ENCODE results near the gene ANKRD66.

DNA sequence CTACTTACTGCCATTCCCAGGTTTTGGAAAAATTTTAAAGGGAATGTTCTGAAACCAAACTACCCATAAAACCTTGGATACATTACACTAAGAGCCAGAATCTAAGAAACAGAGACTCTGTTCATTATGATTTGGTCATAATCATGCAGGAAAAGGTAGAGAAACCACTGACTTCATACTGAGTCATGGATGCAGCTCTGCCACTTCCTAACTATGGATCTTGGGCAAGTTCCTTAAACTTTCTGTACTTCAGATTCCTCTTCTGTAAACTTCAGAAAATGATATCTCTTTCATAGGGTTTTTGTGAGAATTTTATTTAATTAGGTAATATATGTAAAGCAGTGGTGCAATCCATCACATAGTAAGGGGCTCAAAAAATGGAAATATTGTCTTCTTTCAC lies 31.6 kb upstream of the ANKRD66 start:
- TF ChIP-seq CTCF (conservative IDR thresholded peaks at IDR 0.05; ENCODE audit: low read depth, low read length) (no peak), CEBPB (IDR thresholded peaks at IDR 0.05; ENCODE audit: low read depth, low read length) (no peak), NFE2L2 (IDR thresholded peaks at IDR 0.05; ENCODE audit: low read depth, low read length) (no peak), POLR2A (IDR thresholded peaks at IDR 0.05; ENCODE audit: low read depth, low read length) (no peak), SMC3 (IDR thresholded peaks at IDR 0.05; ENCODE audit: low read depth, low read length) (no peak), RCOR1 (IDR thresholded peaks at IDR 0.05; ENCODE audit: insufficient replicate concordance, low read length) (no peak), RFX5 (IDR thresholded peaks at IDR 0.05; ENCODE audit: low read depth, low read length) (no peak), MXI1 (IDR thresholded peaks at IDR 0.05; ENCODE audit: borderline replicate concordance, low read depth, low read length) (no peak), RAD21 (IDR thresholded peaks at IDR 0.05; ENCODE audit: low read length) (no peak)
